GM18507 (cell line): ENCODE results near the gene USP24.
"Not testable (repeated sequence)": the region's sequence is repeated elsewhere in the genome, so short reads cannot be mapped to it uniquely, and the experiment has no call there.

ENCODE experiments used
- DNase-seq: peaks from one replicate; pipeline ENCODE4 v3.0.0; 2011; ENCODE audit warnings: low read depth; ENCODE audit not compliant: insufficient read length; ENCODE audit errors: extremely low spot score
- FAIRE-seq: peaks from 2 replicates; lab custom pipeline; 2011; peaks lifted over from hg19 to GRCh38; lab: Jason Lieb, UNC

Gene USP24

DNA sequence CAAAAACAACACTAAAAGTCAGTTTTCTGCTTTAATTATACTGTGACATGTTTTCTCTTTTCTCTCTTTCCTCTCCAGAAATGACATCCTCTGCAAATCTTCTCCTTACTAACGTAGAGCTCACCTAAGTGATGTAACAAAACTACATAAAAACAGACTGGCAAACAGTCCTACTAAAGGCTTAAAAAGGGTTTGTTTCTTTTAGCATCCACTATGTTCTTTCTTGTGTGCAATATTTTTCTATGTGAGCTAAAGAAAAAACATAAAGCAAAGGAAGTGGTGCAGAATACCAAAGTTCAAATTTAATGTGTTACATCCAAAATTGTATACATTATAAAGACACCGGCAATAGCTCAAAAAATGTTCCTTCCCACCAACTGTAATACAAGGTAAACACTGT, 14.5 kb downstream of the USP24 start:
- DNase-seq (no peak), FAIRE-seq (no peak)

DNA sequence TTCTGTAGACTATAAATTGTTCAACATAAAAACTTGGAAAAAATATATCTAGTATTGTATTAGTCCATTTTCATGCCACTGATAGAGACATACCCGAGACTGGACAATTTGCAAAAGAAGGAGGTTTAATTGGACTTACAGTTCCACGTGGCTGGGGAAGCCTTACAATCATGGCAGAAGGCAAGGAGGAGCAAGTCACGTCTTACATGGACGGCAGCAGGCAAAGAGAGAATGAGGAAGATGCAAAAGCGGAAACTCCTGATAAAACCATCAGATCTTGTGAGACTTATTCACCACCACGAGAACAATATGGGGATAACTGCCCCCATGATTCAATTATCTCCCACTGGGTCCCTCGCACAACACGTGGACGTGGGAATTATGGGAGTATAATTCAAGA, 15.4 kb downstream of the USP24 start:
- not testable (repeated sequence) for FAIRE-seq, DNase-seq

DNA sequence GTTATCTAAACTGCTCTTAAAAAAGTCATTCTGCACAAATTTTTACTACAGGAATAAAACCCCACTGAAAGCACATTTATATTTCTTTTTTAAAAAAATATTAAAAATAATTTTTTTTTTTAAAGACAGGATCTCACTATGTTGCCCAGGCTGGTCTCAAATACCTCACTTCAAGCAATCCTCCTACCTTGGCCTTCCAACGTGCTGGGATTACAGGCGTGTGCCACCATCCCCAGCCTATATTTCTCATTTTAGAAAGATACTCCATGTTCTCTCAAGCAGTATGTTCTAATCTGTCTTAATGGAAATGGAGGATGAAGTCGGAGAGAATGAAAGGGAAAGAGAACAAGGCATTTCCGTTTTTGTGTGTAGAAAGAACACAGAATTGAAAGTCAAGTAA, 17.1 kb downstream of the USP24 start:
- no peak for FAIRE-seq
- DNase-seq: no peak

DNA sequence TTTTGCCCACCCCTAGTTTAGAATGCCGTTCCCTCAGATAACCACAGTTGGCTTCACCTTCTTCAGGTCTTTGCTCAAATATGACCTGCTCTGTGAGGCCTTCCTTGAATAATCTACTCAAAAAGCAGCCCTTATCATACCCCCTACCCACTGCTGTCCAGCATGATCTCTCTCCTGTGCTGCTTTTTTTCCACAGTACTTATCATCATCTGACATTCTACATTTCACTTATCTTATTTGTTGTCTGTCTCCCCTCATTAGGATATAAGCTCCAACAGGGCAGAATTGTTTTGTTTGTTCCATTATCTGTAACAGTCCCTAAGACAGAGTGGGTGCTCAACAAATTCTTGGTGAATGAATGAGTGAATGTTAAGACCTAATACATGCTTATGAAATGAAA, 18.1 kb downstream of the USP24 start:
- FAIRE-seq: no peak

DNA sequence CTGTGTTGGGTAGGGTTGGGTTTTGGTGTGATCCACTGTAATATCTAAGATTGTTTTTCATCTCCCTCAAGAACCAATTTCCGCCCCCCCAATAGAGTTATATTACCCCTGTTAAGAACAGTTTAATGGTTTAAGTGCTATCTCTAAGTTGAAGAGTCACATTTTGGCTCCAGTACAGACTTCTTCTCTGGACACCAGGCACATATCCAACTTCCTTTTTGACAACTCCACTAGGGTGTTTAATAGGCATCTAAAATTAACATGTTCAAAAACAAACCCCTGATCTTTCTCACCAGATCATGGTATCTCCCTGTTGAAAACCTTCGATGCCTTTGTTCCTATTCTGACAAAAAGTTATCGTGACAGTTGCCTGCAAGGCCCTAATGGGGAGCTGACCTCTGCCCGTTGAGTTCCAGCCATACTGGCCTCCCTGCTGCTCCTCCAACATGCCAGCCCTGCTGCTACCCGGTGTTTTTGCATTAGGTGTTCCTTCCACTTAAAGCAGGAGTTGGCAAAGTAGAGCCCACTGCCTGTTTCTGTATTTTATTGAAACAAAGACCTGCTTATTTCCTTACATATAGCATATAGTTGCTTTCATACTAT, 18.6 kb downstream of the USP24 start:
- DNase-seq (no peak), FAIRE-seq (no peak)

More for the DNA sequence above, 18.1 kb downstream of the USP24 start:
- no peak for DNase-seq

DNA sequence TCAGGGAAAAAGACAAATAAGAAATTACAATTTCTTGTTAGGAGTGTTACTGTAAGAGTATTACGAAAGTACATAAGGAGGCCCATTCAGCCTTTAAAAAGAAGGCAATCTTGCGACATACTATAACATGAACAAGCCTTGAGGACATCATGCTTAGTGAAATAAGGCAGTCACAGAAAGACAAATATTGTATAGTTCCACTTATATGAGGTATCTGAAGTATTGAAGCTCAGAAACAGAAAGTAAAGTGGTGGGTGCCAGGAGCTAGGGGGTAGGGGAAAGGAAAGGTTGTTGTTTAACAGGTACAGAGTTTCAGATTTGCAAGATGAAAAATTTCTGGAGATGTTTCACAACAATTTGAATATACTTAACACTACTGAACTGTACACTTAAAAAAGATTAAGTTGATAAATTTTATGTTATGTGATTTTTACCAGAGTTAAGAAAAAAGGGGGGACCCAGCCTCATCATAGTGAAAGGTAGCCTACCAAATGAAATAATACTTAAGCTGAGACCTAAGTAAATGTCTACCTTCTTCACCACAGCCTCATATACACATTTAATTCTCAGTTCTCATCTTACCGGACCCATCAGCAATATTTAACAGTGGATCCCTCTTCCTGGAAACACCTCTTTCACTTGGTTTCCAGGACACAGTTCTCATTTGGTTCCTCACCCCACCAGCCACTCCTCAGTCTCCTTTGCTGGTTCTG, 19.5 kb downstream of the USP24 start:
- no peak for DNase-seq
- peak; percentile 51 for FAIRE-seq

DNA sequence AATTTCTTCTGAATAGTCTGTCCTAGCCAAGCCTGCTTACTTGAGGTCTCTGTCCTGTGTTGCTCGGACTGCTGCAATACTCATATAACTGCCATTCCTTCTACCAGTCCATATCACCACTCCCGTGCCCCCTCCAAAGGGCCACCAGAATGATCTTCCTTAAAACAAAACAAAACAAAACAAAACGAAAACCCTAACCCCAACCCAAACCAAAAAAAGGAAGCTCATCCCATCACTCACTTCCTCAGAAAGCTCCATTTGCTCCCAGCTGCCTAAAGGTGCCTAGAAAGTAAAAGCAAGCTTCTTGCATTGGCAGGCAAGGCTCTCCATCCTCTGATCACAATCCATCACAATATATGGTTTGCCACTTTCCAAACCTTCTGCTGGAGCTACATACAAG, 20.3 kb downstream of the USP24 start:
- FAIRE-seq (no peak), DNase-seq (no peak)

DNA sequence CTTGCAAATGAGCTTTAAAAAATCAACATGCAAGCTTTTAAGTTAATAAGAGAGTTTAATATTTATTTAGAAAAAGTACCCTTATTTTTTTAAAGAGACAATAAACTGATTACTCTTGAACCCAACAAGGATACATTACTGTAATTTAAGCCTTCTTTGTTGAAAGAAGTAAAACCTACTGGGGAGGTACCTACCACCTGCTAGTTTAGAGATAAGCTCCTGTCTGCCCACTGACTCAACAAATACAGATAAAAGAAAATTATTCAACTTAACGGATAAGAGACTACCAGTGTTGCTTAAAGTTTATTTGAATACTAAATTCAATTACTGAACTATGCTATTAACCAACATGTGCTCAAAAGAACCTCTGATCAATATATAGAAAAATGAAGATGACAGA, 23.1 kb downstream of the USP24 start:
- FAIRE-seq (no peak), DNase-seq (no peak)

DNA sequence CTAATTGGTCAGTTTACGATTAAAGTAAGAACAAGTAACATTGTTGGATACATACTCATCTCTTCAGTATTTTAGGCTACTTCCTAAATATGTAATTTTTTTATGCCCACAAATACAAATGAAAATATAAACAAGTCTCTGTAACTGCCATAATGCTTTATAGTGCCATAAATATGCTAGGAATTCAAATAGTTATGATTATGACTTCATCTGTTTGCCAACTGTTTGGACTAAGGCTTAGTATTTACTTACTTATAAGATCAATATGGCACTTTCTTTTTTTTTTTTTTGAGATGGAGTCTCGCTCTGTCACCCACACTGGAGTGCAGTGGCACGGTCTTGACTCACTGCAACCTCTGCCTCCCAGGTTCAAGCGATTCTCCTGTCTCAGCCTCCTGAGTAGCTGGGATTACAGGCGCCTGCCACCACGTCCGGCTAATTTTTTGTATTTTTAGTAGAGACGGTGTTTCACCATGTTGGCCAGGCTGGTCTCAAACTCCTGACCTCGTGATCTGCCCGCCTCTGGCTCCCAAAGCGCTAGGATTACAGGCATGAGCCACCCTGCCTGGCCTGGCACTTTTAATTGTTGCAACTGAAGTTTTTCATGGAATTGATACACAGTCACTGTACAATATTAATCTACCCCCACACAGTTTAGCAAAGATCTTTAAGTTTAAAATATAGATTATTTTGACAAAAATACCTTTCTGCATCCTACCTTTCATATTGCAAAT, 23.8 kb downstream of the USP24 start:
- FAIRE-seq, DNase-seq: not testable (repeated sequence)

DNA sequence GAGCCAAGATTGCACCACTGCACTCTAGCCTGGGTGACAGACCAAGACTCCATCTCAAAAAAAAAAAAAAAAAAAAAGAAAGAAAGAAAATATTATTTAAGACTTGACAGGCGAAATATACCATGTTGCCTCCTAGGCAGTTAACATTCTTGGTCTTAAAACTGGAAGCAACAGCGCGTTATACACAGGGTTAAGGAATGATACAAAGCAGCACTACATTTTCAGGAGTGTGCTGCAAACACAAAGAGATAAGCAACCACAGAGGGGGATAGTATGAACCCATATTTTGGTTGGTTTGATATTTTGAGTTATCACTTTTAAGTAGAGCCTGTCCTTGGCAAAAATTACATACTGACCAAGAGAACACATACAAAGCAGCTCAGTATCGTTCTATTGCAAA, 25.1 kb downstream of the USP24 start:
- DNase-seq (no peak), FAIRE-seq (no peak)

DNA sequence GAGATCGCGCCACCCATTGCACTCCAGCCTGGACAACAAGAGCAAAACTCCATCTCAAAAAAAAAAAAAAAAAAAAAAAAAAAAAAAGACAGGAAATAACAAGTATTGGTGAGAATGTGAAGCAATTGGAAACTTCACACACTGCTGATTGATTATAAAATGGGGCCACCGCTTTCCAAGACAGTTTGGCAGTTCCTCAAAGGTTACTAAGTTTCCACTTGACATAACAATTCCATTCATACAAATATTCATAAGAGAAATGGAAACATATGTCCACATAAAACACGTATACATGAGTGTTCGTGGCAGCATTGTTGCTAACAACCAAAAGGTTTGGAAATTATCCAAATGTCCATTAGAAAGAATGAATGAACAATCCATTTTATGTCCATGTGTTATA, 26.3 kb downstream of the USP24 start:
- no peak for FAIRE-seq
- DNase-seq: no peak

DNA sequence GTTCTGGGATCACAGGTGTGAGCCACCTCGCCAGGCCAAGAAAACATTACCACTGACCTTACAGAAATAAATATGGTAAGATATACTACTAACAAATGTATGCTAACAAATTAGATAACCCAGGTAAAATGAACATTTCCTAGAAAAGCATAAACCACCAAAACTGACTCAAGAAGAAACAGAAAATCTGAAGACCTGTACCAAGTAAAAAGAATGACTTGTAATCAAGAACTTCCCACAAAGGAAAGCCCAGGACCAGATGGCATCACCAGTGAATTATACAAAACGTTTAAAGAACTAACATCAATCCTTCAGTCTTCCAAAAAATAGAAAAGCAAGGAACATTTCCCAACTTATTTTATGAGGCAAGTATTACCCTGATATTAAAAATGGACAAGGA, 29.3 kb downstream of the USP24 start:
- DNase-seq (no peak), FAIRE-seq (peak; percentile 51)

DNA sequence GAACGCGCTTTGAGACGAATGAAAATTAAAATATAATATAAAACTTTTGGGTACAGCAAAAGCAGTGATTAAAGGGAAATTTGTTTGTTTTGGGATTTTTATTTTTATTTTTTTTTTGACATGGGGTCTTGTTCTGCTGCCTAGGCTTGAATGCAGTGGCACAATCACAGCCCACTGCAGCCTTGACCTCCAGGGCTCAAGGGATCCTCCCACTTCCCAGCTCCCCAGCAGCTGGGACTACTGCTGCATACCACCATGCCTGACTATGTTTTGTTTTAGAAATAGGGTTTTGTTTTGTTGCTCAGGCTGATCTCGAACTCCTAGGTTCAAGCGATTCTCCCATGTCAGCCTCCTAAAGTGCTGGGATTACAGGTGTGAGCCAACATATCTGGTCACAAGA, 30.3 kb downstream of the USP24 start:
- FAIRE-seq (no peak), DNase-seq (no peak)

DNA sequence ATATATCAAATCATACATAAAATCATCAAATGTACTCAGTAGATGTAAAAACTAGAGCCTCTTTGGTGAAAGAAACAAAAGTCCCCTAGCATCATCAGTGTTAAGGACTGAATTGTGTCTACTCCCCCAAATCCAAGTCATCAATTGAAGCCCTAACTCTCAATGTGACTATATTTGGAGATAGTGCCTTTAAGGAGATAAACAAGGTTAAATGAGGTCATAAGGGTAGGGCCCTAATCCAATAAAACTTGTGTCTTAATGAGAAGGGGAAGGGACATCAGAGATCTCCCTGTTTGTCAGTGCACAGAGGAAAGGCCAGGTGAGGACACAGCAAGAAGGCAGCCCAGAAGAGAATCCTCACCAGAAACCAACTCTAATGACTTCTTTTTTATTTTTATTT, 33.5 kb downstream of the USP24 start:
- FAIRE-seq (no peak), DNase-seq (no peak)

DNA sequence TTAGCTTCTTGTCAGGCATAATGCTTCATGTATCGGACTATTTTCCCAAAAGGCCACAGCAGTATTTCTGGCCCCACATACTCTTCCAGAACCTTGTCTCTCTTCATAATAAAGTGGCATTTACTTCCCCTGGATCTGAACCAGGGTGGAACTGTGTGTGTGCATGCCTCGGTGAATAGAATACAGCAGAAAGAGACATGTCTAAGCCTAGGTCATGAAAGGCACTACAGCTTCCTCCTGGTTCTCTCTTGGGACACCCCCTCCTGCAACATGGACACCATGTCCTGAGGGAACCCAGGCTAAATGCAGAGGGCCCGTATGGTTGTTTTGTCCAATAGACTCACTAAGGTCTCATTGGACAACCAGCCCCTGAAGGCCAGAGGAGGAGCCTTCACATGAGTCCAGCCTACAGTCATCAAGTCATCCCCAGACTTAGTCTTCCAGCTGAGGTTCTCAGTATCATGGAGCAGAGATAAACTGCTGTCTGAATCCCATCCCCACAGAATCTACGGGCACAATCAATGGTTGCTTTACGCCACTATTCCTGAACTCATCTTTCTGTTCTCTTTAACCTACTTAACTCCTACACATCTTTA, 35.0 kb downstream of the USP24 start:
- DNase-seq (no peak), FAIRE-seq (no peak)

DNA sequence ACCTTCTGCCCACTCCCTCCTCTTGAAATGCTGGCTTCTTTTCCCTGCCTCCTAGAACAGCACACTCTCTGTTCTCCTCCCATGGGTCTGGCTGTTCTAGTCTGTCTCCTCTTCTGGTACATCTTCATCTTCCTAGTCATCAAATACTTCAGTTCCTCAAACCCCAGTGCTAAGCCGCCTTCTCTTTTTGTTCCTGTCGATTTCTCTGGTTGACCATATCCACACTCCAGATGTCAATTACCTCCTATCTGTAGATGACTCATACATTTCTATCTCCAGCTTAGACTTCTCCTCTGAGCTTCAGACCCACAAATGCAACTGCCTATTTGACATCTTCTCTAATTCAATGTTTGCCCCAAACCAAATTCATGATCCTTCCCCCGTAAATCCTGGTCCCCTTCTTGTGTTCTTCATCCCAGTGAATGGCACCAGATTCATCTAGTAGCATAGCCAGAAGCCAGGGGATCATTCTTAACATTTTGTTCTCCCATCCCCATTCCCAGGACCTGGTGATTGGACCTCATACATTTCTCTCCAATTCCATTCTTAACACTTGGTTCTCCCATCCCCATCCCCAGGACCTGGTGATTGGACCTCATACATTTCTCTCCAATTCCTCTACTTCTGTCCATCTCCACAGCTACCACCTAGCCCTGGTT, 35.9 kb downstream of the USP24 start:
- no peak for DNase-seq
- FAIRE-seq: no peak

DNA sequence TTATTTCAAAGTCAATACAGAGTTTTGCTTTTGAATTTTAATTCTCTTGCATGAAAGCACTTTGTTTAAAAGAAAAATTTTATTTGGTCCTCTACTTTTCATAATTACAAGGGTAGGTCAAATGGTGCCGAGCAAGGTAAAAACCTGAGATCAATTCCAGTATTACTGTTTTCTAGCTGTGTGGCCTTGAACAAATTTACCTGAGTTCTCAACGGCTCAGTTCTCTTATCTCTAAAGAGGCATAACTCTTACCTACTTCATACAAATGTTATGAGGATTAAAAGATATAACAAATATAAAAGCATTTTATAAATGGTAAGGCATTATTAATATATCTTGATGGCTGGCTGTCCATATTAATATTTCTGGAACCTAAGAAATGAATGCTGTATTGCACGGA, 42.5 kb downstream of the USP24 start:
- no peak for FAIRE-seq
- DNase-seq: no peak

DNA sequence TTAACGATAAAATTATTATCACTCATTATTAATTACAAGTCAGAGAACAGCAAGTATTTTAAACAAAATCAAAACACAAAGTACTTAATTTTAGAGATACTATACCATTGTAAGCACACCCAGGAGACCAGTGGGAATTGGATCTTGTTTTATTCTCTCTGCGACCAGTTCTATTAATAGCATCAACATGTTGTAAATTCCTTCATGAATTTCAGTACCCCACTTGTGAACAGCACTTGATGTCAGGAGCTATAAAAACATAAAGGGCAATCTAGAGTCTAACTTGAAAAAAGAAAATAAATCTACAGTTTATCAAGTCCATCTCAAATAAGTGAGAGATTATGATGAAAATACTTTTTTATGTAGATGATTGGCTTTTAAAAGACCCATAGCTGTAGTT, 42.9 kb downstream of the USP24 start:
- FAIRE-seq (no peak), DNase-seq (no peak)

DNA sequence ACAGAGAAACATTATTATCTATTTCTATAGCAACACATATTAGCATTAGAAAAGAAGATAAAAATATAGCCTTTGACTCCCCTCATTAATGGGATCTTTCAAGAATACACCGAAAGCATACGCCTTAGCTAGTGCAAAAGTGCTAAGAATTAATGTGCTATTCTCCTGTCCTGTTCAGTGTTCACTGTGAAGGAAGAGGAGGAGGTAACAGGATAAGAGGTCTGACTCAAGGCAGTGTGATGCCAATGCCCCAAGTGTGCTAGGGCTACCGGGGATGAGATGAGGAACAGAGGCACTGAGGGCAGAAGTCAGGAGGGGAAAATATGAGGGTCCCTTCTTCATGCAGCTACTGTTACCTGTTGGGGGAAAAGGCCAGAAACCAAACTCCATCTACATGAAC, 43.5 kb downstream of the USP24 start:
- DNase-seq (no peak), FAIRE-seq (no peak)

DNA sequence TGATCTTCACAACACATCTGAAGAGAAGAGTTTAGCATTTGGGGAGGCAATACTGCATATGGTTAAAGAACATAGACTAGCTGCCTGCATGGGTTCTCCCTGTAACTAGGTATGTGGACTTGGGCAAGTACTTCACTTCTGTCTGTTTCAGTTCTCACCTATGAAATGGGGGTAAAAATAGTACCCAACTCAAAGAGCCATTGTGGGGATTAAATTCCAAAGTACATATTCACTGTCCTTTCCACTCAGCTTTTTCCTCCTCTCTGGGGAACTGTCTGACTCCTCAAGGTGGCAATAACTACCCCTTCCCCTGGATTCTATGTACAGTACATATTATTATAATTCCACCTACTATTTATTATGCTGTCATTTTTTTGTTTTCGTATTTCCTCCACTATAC, 44.7 kb downstream of the USP24 start:
- no peak for DNase-seq
- no peak for FAIRE-seq
